ENCODE measurements around the gene MCUR1. TPM values are rescaled to one million over a fixed set of nuclear protein-coding genes. Genes with fewer than 3 reads are reported as not detected.

The MCUR1 gene
- total and polyA plus RNA-seq, 9 of the 15 experiments (the other 6 are each of a cell fraction or from before 2014, with no cell fraction given): 5.1 to 60.2 (median 41.4) TPM

GRCh38 chr6:13814938-13815575 lies 700 bp upstream of the MCUR1 start (continued):
- TF ChIP-seq BCLAF1 (IDR thresholded peaks at IDR 0.05; ENCODE audit: borderline replicate concordance in 1 of 2, control insufficient read depth in 1 of 2, low read depth in 2 of 2, low read length in 1 of 2) (no peak), FOXO4 (CRISPR knock-in tag; IDR thresholded peaks at IDR 0.05) (no peak), MLX (CRISPR knock-in tag; conservative IDR thresholded peaks at IDR 0.05) (no peak), ZNF217 (CRISPR knock-in tag; IDR thresholded peaks at IDR 0.05) (no peak), NFYB (IDR thresholded peaks at IDR 0.05; ENCODE audit: extremely low read depth, insufficient read length) (no peak), ZNF41 (CRISPR knock-in tag; conservative IDR thresholded peaks at IDR 0.05) (no peak; the same call in 1 of the 2 replicates), ZNF707 (CRISPR knock-in tag; conservative IDR thresholded peaks at IDR 0.05) (no peak), POU5F1 (IDR thresholded peaks at IDR 0.05; ENCODE audit: borderline replicate concordance, low read depth, low read length, partially characterized antibody) (no peak), NFRKB (IDR thresholded peaks at IDR 0.05; ENCODE audit: low read depth) (peak; percentile 96), UBTF (IDR thresholded peaks at IDR 0.05; ENCODE audit: borderline replicate concordance in 1 of 2, low read depth in 2 of 2, low read length in 2 of 2) (0 out of 4 replicates have a peak, but pooled peaks of 1 of the 2 experiments have one; percentile 2), GATAD2B (IDR thresholded peaks at IDR 0.05; ENCODE audit: borderline replicate concordance) (peak; percentile 59)

Measured in K562 (cell line).